Gastrocnemius medialis (tissue), 4 donors: ENCODE data around the gene ZNF689.

Source experiments
- POLR2A ChIP-seq, 2 donors: fragments of 450-650 bp; IDR thresholded peaks; one replicate each; pipeline ENCODE4 v1.6.1; 2017; ENCODE audit warnings: antibody characterized with exemption in 2 of 2, mild to moderate bottlenecking in 2 of 2, moderate library complexity in 2 of 2
- TF ChIP-seq, protein P1 (sequence below), 5 experiments: fragments of 450-650 bp in 3 of 5; fragments of 200-600 bp in 2 of 5; sonication (generic) in 2 of 5; IDR thresholded peaks in 4 of 5; conservative IDR thresholded peaks in 1 of 5; 1 replicate in 4 of 5; 2 replicates in 1 of 5; pipeline ENCODE4 v1.5.1; 2016 to 2019; ENCODE audit warnings: antibody characterized with exemption in 5 of 5, mild to moderate bottlenecking in 3 of 5, moderate library complexity in 3 of 5

DNA sequence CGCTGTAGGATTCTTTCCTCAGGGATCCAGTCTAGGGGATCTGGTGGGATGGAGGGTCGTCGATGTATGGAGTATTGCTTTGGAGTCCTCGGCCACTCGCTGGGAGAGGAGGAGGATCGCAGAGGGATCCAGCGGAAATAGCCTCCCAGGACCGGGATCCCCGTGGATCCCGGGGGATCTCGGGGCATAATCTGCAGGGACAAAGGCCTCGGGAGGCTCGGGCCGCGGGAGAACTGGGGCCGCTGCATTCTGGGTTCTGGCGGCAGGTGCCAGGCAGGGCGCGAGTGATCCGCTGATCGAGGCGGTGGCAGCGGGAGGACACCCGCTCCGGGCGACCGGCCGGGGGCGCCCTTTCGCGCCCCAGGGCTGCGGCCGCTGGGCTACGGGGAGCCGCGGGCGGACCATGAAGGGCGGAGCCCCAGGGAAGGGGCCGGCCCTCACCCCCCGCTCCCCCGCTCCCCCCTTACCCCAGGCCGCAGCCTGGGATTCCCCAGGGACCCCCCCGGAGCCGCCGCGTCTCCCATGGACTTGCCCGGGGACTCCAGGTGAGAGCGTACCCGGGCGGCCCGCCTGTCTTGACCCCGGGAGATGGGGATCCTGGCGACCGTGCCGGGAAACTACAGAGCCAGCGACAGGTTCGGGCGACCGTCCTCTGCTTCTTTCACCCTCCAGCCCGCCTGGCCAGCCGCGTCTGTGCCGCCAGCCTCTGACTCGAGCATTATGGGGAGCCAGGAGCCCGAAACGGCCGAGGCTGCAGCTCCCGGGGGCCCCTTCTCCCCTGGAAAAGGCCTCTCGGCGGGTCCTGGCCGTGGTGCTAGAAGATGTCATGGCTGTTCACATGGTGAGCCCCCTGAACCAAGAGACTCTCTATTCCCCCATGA, 41.2 kb upstream of the ZNF689 start:
- TF ChIP-seq, protein P1, sequence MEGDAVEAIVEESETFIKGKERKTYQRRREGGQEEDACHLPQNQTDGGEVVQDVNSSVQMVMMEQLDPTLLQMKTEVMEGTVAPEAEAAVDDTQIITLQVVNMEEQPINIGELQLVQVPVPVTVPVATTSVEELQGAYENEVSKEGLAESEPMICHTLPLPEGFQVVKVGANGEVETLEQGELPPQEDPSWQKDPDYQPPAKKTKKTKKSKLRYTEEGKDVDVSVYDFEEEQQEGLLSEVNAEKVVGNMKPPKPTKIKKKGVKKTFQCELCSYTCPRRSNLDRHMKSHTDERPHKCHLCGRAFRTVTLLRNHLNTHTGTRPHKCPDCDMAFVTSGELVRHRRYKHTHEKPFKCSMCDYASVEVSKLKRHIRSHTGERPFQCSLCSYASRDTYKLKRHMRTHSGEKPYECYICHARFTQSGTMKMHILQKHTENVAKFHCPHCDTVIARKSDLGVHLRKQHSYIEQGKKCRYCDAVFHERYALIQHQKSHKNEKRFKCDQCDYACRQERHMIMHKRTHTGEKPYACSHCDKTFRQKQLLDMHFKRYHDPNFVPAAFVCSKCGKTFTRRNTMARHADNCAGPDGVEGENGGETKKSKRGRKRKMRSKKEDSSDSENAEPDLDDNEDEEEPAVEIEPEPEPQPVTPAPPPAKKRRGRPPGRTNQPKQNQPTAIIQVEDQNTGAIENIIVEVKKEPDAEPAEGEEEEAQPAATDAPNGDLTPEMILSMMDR (IDR thresholded peaks at IDR 0.05 in 4 of 5, conservative IDR thresholded peaks at IDR 0.05 in 1 of 5): peak; percentile 34 to 72 (median 67)
- TF ChIP-seq POLR2A (IDR thresholded peaks at IDR 0.05): no peak
